NCI-H1417 treated with DMSO at 0.1 percent for 48 hours (cell line): ENCODE data around the gene SLC10A3.
"Not testable (repeated sequence)": the region's sequence is repeated elsewhere in the genome, so short reads cannot be mapped to it uniquely, and the experiment has no call there.

Experiments
- DNase-seq: peaks from one replicate; lab custom pipeline; 2025; lab: John Stamatoyannopoulos, UW

SLC10A3 gene

GRCh38 chrX:154509455-154509854 lies 19.0 kb upstream of the SLC10A3 start:
- DNase-seq = no peak

- no peak for DNase-seq
Measured at GRCh38 chrX:154508384-154508745, 17.9 kb upstream of the SLC10A3 start.

GRCh38 chrX:154507673-154508383 lies 17.4 kb upstream of the SLC10A3 start:
- DNase-seq = no peak

GRCh38 chrX:154506483-154507332 lies 16.3 kb upstream of the SLC10A3 start:
- no peak for DNase-seq

GRCh38 chrX:154505734-154506133 lies 15.3 kb upstream of the SLC10A3 start:
- no peak for DNase-seq

GRCh38 chrX:154502989-154503388 lies 12.6 kb upstream of the SLC10A3 start:
- DNase-seq = no peak

GRCh38 chrX:154502098-154502497 lies 11.7 kb upstream of the SLC10A3 start:
- no peak for DNase-seq

GRCh38 chrX:154501423-154501822 lies 11.0 kb upstream of the SLC10A3 start:
- DNase-seq = not testable (repeated sequence)

- not testable (repeated sequence) for DNase-seq
Measured at GRCh38 chrX:154496591-154497137, 6.2 kb upstream of the SLC10A3 start.

- DNase-seq = no peak
Measured at GRCh38 chrX:154495472-154495922, 5.1 kb upstream of the SLC10A3 start.

GRCh38 chrX:154494715-154495114 lies 4.3 kb upstream of the SLC10A3 start:
- DNase-seq = no peak

- no peak for DNase-seq
Measured at GRCh38 chrX:154490021-154490413, 412 bp downstream of the SLC10A3 start.

GRCh38 chrX:154489182-154489581 lies 1.2 kb downstream of the SLC10A3 start:
- DNase-seq = no peak

- DNase-seq = no peak
Measured at GRCh38 chrX:154488336-154489075, 1.9 kb downstream of the SLC10A3 start.

- no peak for DNase-seq
Measured at GRCh38 chrX:154487518-154488290, 2.7 kb downstream of the SLC10A3 start.

GRCh38 chrX:154486396-154487207 lies 3.8 kb downstream of the SLC10A3 start, which contains the start of gene UBL4A:
Gene UBL4A, minus strand, starts transcription at chrX:154486615. Its CDS starts 31 bp downstream, at chrX:154486584.
- no peak for DNase-seq

- no peak for DNase-seq
Measured at GRCh38 chrX:154486052-154486395, 4.4 kb downstream of the SLC10A3 start.

GRCh38 chrX:154485150-154486051 lies 5.0 kb downstream of the SLC10A3 start:
- DNase-seq = no peak
